Astrocyte of the spinal cord (primary cell): ENCODE measurements around the gene MAN2B2.

Source experiments
- DNase-seq: peaks from one replicate; pipeline ENCODE4 v3.0.0; 2011; ENCODE audit warnings: low read depth, low spot score
- H3K4me3 ChIP-seq: 2 replicates; pipeline ENCODE4 v1.5.1; 2011; ENCODE audit warnings: low read depth, mild to moderate bottlenecking, low read length, moderate library complexity
- in situ Hi-C: cut with HindIII; loops from 2 replicates; pipeline ENCODE4 v1.10.0; 2017; ENCODE audit warnings: low sequenced_read_pairs
- TF ChIP-seq, protein P1 (sequence below): IDR thresholded peaks from 2 replicates; pipeline ENCODE4 v1.5.1; 2012; ENCODE audit warnings: low read depth, mild to moderate bottlenecking, low read length, inconsistent platforms

Gene MAN2B2

DNA sequence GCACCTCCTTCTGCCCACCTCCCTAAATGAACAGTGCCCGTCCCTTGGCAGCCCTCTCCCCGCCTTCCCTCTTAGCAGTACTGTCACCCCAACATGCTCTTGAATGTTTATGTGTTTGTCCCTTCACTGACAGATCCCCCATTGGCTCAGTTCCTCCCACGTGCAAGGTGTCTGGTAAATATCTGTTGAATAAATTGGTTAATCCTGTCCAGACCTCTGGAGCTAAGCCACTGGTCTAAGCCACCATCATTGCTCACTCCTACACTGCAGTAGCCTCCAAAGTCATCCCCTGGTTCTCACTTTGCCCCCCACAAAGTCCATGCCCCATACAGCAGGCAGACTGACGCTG is 26.1 kb upstream of the MAN2B2 start:
- TF ChIP-seq, protein P1, sequence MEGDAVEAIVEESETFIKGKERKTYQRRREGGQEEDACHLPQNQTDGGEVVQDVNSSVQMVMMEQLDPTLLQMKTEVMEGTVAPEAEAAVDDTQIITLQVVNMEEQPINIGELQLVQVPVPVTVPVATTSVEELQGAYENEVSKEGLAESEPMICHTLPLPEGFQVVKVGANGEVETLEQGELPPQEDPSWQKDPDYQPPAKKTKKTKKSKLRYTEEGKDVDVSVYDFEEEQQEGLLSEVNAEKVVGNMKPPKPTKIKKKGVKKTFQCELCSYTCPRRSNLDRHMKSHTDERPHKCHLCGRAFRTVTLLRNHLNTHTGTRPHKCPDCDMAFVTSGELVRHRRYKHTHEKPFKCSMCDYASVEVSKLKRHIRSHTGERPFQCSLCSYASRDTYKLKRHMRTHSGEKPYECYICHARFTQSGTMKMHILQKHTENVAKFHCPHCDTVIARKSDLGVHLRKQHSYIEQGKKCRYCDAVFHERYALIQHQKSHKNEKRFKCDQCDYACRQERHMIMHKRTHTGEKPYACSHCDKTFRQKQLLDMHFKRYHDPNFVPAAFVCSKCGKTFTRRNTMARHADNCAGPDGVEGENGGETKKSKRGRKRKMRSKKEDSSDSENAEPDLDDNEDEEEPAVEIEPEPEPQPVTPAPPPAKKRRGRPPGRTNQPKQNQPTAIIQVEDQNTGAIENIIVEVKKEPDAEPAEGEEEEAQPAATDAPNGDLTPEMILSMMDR = no peak
- no peak for DNase-seq
- H3K4me3 ChIP-seq = no peak overlapping the region
- in situ Hi-C loops = no loop called here

DNA sequence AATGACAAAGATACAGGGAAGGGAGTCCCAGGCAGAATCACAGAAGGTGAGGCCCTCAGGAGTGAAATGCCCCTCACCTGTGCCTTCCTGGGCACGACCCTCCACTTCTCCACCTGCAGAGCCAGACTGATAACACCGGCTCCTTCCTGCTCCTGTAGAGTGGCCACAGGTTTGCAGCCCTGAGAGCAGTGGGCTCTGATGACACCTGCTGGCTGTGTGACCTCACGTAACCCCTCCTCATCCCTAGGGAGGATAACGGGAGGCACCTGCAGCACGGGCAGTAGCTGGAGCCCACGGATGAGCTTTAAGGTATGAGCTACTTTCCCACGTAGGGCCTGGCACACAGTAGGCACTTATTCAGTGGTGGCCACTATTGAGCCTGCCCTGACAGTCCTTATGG is 25.5 kb upstream of the MAN2B2 start:
- TF ChIP-seq, protein P1 = no peak
- in situ Hi-C loops = no loop called here
- DNase-seq = no peak
- no peak overlapping the region for H3K4me3 ChIP-seq

- no peak overlapping the region for H3K4me3 ChIP-seq
- TF ChIP-seq, protein P1 = no peak
- in situ Hi-C loops = no loop called here
- DNase-seq = no peak
Measured at GRCh38 chr4:6549890-6550620, 24.9 kb upstream of the MAN2B2 start.

GRCh38 chr4:6550821-6551220 is 24.2 kb upstream of the MAN2B2 start:
- in situ Hi-C loops = no loop called here
- TF ChIP-seq, protein P1 = no peak
- H3K4me3 ChIP-seq = no peak overlapping the region
- no peak for DNase-seq

DNA sequence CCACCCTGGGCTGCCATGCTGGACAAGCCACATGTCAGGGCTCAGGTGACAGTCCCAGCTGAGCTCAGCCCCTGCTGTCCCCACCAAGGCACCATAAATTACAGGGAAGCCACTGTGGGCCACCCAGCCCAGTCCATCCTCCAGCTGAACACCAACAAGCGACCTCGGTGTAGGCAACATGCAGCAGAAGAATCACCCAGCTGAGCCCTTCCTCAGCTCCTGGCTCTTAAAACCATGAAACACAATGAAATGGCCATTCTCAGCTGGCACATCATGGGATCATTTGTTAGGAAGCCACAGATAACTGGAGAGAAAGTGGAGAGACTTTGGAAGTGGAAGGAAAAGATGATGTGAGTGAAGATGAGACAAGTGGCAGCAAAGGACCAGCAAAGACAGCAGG is 23.3 kb upstream of the MAN2B2 start:
- no peak overlapping the region for H3K4me3 ChIP-seq
- TF ChIP-seq, protein P1 = no peak
- DNase-seq = no peak
- in situ Hi-C loops = no loop called here

GRCh38 chr4:6555519-6555918 is 19.5 kb upstream of the MAN2B2 start:
- DNase-seq = no peak
- TF ChIP-seq, protein P1 = no peak
- H3K4me3 ChIP-seq = no peak overlapping the region
- in situ Hi-C loops = no loop called here
